HCT116 (cell line): ENCODE data around the gene PLAC8L1. TPM values are rescaled to one million over a fixed set of nuclear protein-coding genes. Genes with fewer than 3 reads are reported as not detected.
A peak's percentile ranks its signal among the peaks of the same experiment; 100 is the strongest.

Experiments
- ATAC-seq: fragments of 200-7000 bp; cut with Tn5 transposase; 2 replicates; pipeline ENCODE4 v1.9.1; 2020; ENCODE audit warnings: mild to moderate bottlenecking, moderate library complexity
- BruUV-seq: library from RNA; stranded (reverse); fragments of 400-500 nt; replicated peaks from 2 replicates; lab custom pipeline; 2021; lab: Mats Ljungman, UMichigan
- CTCF ChIA-PET: fragments of 300-600 bp; sonication (Branson Sonifier 250); formaldehyde crosslinking; loops from one replicate; lab custom pipeline; 2021; ENCODE audit warnings: antibody characterized with exemption; lab: Charles Lee
- POLR2A ChIA-PET: fragments of 300-600, 350-600 bp; sonication (Branson Sonifier 250); formaldehyde crosslinking; loops from one replicate; lab custom pipeline; 2021; ENCODE audit warnings: antibody characterized with exemption; lab: Charles Lee
- RAD21 ChIA-PET, 2 experiments: fragments of 300-600 bp; sonication (Branson Sonifier 250); formaldehyde crosslinking; loops; one replicate each; lab custom pipeline; 2023; ENCODE audit warnings: low total read pairs in 2 of 2; ENCODE audit not compliant: uncharacterized antibody in 2 of 2, unreplicated experiment in 2 of 2, low non-redundant PET in 1 of 2; lab: Charles Lee
- DNase-seq: peaks from one replicate; pipeline ENCODE4 v3.0.0-alpha.2; 2010; ENCODE audit warnings: low read depth, low spot score
- H2AFZ ChIP-seq: fragments of 200-600 bp; shearing (Covaris generic), sonication (generic); 2 replicates; pipeline ENCODE4 v1.6.1; 2017; ENCODE audit warnings: low read depth, mixed run types, mixed read lengths, antibody characterized with exemption, low read length; ENCODE audit not compliant: poor library complexity, severe bottlenecking
- H3K27ac ChIP-seq: 2 replicates; pipeline ENCODE4 v1.5.1; 2012; ENCODE audit warnings: low read depth, low read length
- H3K27me3 ChIP-seq: fragments of 200-600 bp; sonication (generic); 2 replicates; pipeline ENCODE4 v1.6.1; 2016; ENCODE audit warnings: mixed run types, low read length, mixed read lengths; ENCODE audit not compliant: insufficient read depth
- H3K36me3 ChIP-seq, 2 experiments: fragments of 200-500 bp in 1 of 2; fragments of 200-600 bp in 1 of 2; sonication (Bioruptor generic) in 1 of 2; sonication (generic) in 1 of 2; 2 replicates each; pipeline versions ENCODE4 v1.5.1 to v1.6.1; 2014 to 2016; ENCODE audit warnings: low read length in 2 of 2, inconsistent platforms in 1 of 2, mixed read lengths in 1 of 2, mixed run types in 1 of 2; ENCODE audit not compliant: insufficient read depth in 2 of 2, control insufficient read depth in 1 of 2
- H3K4me1 ChIP-seq, 2 experiments: fragments of 200-600 bp in 1 of 2; sonication (generic) in 1 of 2; 2 replicates each; pipeline versions ENCODE4 v1.5.1 to v1.6.1; 2012 to 2017; ENCODE audit warnings: low read length in 2 of 2, inconsistent platforms in 1 of 2, mild to moderate bottlenecking in 1 of 2, mixed read lengths in 1 of 2, mixed run types in 1 of 2, moderate library complexity in 1 of 2; ENCODE audit not compliant: insufficient read depth in 2 of 2, control insufficient read depth in 1 of 2
- H3K4me2 ChIP-seq: fragments of 200-600 bp; sonication (generic); 2 replicates; pipeline ENCODE4 v1.6.1; 2017; ENCODE audit warnings: mixed run types, low read length, mixed read lengths
- H3K4me3 ChIP-seq, 2 experiments: fragments of 200-600 bp in 1 of 2; sonication (generic) in 1 of 2; replicated peaks in 1 of 2; 2 replicates each; pipeline ENCODE4 v1.5.1; 2011 to 2016; ENCODE audit warnings: low read length in 2 of 2, control low read depth in 1 of 2, low read depth in 1 of 2, mild to moderate bottlenecking in 1 of 2, mixed read lengths in 1 of 2, mixed run types in 1 of 2
- H3K79me2 ChIP-seq: fragments of 200-600 bp; sonication (generic); 2 replicates; pipeline ENCODE4 v1.6.1; 2017; ENCODE audit warnings: mild to moderate bottlenecking, mixed run types, low read length, moderate library complexity, mixed read lengths; ENCODE audit not compliant: insufficient read depth
- H3K9ac ChIP-seq: fragments of 200-600 bp; sonication (generic); 2 replicates; pipeline ENCODE4 v1.6.1; 2016; ENCODE audit warnings: low read length, mixed read lengths
- H3K9me2 ChIP-seq: fragments of 200-600 bp; sonication (generic), shearing (Covaris generic); 2 replicates; pipeline ENCODE4 v1.6.1; 2017; ENCODE audit warnings: mixed run types, mild to moderate bottlenecking, moderate library complexity; ENCODE audit not compliant: insufficient read depth
- H3K9me3 ChIP-seq, 2 experiments: fragments of 200-500 bp in 1 of 2; fragments of 200-600 bp in 1 of 2; sonication (Bioruptor generic) in 1 of 2; sonication (generic) in 1 of 2; 2 replicates each; pipeline ENCODE4 v1.6.1; 2014 to 2017; ENCODE audit warnings: low read length in 2 of 2, mixed read lengths in 2 of 2, inconsistent platforms in 1 of 2, low read depth in 1 of 2, mild to moderate bottlenecking in 1 of 2, mixed run types in 1 of 2, moderate library complexity in 1 of 2; ENCODE audit not compliant: control insufficient read depth in 1 of 2, insufficient read depth in 1 of 2
- H4K20me1 ChIP-seq: fragments of 200-600 bp; sonication (generic), shearing (Covaris generic); 2 replicates; pipeline ENCODE4 v1.6.1; 2017; ENCODE audit warnings: mixed run types, mild to moderate bottlenecking, moderate library complexity; ENCODE audit not compliant: insufficient read depth
- CEBPB ChIP-seq: IDR thresholded peaks from 2 replicates; pipeline ENCODE4 v1.6.1; 2012; ENCODE audit warnings: low read depth
- RAD21 ChIP-seq: IDR thresholded peaks from 2 replicates; pipeline ENCODE4 v1.6.1; 2012; ENCODE audit warnings: low read depth, mild to moderate bottlenecking
- SIN3A ChIP-seq: IDR thresholded peaks from 2 replicates; pipeline ENCODE4 v1.6.1; 2012; ENCODE audit warnings: low read depth
- SRF ChIP-seq: IDR thresholded peaks from 2 replicates; pipeline ENCODE4 v1.6.1; 2012; ENCODE audit warnings: low read depth
- TCF7L2 ChIP-seq: IDR thresholded peaks from 2 replicates; pipeline ENCODE4 v1.7.0; 2011; ENCODE audit warnings: borderline replicate concordance, inconsistent platforms; ENCODE audit not compliant: insufficient read depth, insufficient read length; ENCODE audit errors: extremely low read depth
- intact Hi-C: fragments of 100-400 bp; cut with micrococcal nuclease; formaldehyde crosslinking; loops from 2 replicates; pipeline ENCODE4 v1.10.0; 2022
- total RNA-seq: library from RNA; stranded (reverse); gene quantifications from one replicate; pipeline ENCODE4 v1.2.1, GENCODE V29; 2021; ENCODE audit not compliant: unreplicated experiment
- TF ChIP-seq, protein P1 (sequence below): IDR thresholded peaks from 2 replicates; pipeline ENCODE4 v1.6.1; 2012; ENCODE audit warnings: low read depth
- TF ChIP-seq, protein P2 (sequence below), 3 experiments: fragments of 200-600 bp in 1 of 3; sonication (generic) in 1 of 3; IDR thresholded peaks in 2 of 3; conservative IDR thresholded peaks in 1 of 3; 2 replicates each; pipeline ENCODE4 v1.5.1; 2012 to 2017; ENCODE audit warnings: low read depth in 2 of 3, low read length in 2 of 3, antibody characterized with exemption in 1 of 3, borderline replicate concordance in 1 of 3, control low read depth in 1 of 3, mild to moderate bottlenecking in 1 of 3, mixed read lengths in 1 of 3, mixed run types in 1 of 3, moderate library complexity in 1 of 3; ENCODE audit not compliant: insufficient read depth in 1 of 3
- TF ChIP-seq, protein P3 (sequence below): IDR thresholded peaks from 2 replicates; pipeline ENCODE4 v1.6.1; 2012

Gene PLAC8L1
- total RNA-seq, 1 experiment from 2014 or later: 2.6 TPM

DNA sequence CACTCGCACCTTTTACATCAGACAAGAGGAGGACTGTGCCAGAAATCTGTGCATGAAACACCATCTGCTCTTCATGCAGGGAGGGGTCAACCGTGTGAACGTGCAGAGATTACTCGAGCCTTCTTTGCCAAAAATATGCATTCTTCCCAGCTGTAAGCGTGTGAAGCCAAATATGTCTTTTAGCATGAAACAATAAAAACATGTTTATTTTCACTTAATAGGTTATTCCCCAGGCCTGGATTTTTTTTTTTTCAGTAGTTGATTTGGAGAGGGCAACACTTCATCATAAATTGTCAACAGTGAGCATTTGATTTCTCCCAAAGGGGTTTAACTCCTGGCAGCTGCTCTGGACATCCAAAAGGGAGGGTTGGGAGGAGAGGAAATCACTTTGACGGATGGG is 23.8 kb downstream of the PLAC8L1 start:
- peaks cover 2 to 9% of the 10 kb centered on the region in 2 experiments; a peak in 3 of 4 replicates for H3K4me1 ChIP-seq
- H3K9ac ChIP-seq: no peak overlapping the region
- no peak overlapping the region for H2AFZ ChIP-seq
- no peak overlapping the region for H3K4me2 ChIP-seq
- no peaks in the 10 kb centered on the region for H4K20me1 ChIP-seq
- RAD21 ChIA-PET: no interaction called here
- no TSS peak for BruUV-seq
- no peaks in the 10 kb centered on the region for H3K27me3 ChIP-seq
- intact Hi-C loops: no loop called here
- DNase-seq (no peak), ATAC-seq (no peak)
- H3K27ac ChIP-seq: no peak overlapping the region
- no peaks in the 10 kb centered on the region for H3K36me3 ChIP-seq
- CTCF ChIA-PET: no interaction called here
- POLR2A ChIA-PET: no interaction called here
- no peak overlapping the region for H3K4me3 ChIP-seq
- no peaks in the 10 kb centered on the region for H3K9me3 ChIP-seq
- TF ChIP-seq CEBPB (no peak), RAD21 (no peak)
- TF ChIP-seq, all 23 proteins: peak for 0
- no peaks in the 10 kb centered on the region for H3K9me2 ChIP-seq
- no peaks in the 10 kb centered on the region for H3K79me2 ChIP-seq

DNA sequence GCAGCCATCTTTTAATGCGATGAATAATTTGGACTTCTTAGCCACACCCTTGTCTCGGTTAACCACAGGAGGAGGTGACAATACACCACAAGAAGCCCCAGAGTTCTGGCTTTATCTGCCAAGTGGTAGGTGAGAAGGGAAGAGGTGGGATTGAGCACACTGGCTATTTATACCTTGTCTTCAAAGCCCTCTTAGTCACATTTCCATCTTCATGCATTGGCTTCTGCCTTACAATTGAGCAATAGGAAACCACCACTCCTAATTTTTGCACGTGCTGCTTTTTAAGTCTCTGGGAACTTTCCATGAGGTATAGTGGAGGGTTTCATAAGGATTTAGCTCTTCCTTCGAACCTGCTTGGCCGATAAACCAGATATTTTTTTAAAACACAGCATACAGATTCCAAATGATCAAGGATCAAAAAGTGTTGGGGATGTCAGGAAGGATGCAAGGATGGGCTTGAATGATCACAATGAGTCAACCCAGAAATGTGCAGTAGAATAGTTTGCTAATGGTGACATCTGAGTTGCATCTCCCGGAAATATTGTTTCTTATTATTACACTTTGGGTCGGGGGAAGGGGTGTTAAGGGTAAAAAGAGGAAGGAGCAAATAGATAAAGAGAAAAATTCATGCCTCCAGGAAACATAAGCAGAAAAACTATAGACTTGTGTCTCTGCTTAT is 25.5 kb downstream of the PLAC8L1 start:
- Histone ChIP-seq H3K9ac (no peak overlapping the region), H3K79me2 (no peaks in the 10 kb centered on the region), H2AFZ (no peak overlapping the region), H3K4me2 (peak overlapping the region; percentile 34), H3K36me3 (no peaks in the 10 kb centered on the region), H3K9me2 (no peaks in the 10 kb centered on the region), H3K27ac (no peak overlapping the region), H4K20me1 (no peaks in the 10 kb centered on the region), H3K27me3 (no peaks in the 10 kb centered on the region), H3K4me3 (no peak overlapping the region), H3K9me3 (no peaks in the 10 kb centered on the region), H3K4me1 (peaks cover 2 to 9% of the 10 kb centered on the region in 2 experiments; a peak in 3 of 4 replicates)
- POLR2A ChIA-PET: no interaction called here
- ATAC-seq (peak; percentile 79), DNase-seq (peak; percentile 12)
- TF ChIP-seq, protein P1, sequence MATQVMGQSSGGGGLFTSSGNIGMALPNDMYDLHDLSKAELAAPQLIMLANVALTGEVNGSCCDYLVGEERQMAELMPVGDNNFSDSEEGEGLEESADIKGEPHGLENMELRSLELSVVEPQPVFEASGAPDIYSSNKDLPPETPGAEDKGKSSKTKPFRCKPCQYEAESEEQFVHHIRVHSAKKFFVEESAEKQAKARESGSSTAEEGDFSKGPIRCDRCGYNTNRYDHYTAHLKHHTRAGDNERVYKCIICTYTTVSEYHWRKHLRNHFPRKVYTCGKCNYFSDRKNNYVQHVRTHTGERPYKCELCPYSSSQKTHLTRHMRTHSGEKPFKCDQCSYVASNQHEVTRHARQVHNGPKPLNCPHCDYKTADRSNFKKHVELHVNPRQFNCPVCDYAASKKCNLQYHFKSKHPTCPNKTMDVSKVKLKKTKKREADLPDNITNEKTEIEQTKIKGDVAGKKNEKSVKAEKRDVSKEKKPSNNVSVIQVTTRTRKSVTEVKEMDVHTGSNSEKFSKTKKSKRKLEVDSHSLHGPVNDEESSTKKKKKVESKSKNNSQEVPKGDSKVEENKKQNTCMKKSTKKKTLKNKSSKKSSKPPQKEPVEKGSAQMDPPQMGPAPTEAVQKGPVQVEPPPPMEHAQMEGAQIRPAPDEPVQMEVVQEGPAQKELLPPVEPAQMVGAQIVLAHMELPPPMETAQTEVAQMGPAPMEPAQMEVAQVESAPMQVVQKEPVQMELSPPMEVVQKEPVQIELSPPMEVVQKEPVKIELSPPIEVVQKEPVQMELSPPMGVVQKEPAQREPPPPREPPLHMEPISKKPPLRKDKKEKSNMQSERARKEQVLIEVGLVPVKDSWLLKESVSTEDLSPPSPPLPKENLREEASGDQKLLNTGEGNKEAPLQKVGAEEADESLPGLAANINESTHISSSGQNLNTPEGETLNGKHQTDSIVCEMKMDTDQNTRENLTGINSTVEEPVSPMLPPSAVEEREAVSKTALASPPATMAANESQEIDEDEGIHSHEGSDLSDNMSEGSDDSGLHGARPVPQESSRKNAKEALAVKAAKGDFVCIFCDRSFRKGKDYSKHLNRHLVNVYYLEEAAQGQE: no peak
- TF ChIP-seq TCF7L2 (no peak), SIN3A (no peak), SRF (no peak)
- TF ChIP-seq, protein P2, sequence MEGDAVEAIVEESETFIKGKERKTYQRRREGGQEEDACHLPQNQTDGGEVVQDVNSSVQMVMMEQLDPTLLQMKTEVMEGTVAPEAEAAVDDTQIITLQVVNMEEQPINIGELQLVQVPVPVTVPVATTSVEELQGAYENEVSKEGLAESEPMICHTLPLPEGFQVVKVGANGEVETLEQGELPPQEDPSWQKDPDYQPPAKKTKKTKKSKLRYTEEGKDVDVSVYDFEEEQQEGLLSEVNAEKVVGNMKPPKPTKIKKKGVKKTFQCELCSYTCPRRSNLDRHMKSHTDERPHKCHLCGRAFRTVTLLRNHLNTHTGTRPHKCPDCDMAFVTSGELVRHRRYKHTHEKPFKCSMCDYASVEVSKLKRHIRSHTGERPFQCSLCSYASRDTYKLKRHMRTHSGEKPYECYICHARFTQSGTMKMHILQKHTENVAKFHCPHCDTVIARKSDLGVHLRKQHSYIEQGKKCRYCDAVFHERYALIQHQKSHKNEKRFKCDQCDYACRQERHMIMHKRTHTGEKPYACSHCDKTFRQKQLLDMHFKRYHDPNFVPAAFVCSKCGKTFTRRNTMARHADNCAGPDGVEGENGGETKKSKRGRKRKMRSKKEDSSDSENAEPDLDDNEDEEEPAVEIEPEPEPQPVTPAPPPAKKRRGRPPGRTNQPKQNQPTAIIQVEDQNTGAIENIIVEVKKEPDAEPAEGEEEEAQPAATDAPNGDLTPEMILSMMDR (IDR thresholded peaks at IDR 0.05 in 2 of 3, conservative IDR thresholded peaks at IDR 0.05 in 1 of 3; ENCODE audit: borderline replicate concordance in 1 of 3, insufficient read depth in 1 of 3, low read depth in 2 of 3, low read length in 2 of 3): no peak
- TF ChIP-seq, protein P3, sequence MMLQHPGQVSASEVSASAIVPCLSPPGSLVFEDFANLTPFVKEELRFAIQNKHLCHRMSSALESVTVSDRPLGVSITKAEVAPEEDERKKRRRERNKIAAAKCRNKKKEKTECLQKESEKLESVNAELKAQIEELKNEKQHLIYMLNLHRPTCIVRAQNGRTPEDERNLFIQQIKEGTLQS: no peak
- BruUV-seq: TSS peak; percentile 17
- intact Hi-C loops: no loop called here
- CTCF ChIA-PET: no interaction called here
- RAD21 ChIA-PET: no interaction called here
